Spleen (tissue), 11 donors: ENCODE measurements around the gene REG4. TPM values are rescaled to one million over a fixed set of nuclear protein-coding genes. Genes with fewer than 3 reads are reported as not detected.

ENCODE experiments used
- DNase-seq: peaks from one replicate; pipeline ENCODE4 v3.0.0-alpha.2; 2020
- H3K27ac ChIP-seq, 8 donors: fragments of 200-600 bp; sonication (generic) in 7 of 8; 1 replicate in 4 of 8; 2 replicates in 4 of 8; pipeline versions ENCODE4 v1.5.0 to v1.8.0; 2016 to 2021; ENCODE audit warnings: inconsistent platforms in 4 of 8, mild to moderate bottlenecking in 4 of 8, moderate library complexity in 1 of 8
- H3K27me3 ChIP-seq, 7 donors: fragments of 200-600 bp; sonication (generic) in 6 of 7; replicated peaks in 1 of 7; 1 replicate in 4 of 7; 2 replicates in 3 of 7; pipeline versions ENCODE4 v1.5.0 to v1.8.0; 2016 to 2021; ENCODE audit warnings: inconsistent platforms in 3 of 7, mild to moderate bottlenecking in 1 of 7
- H3K36me3 ChIP-seq, 6 donors: fragments of 200-600 bp; sonication (generic) in 5 of 6; 1 replicate in 4 of 6; 2 replicates in 2 of 6; pipeline versions ENCODE4 v1.5.0 to v1.8.0; 2016 to 2021; ENCODE audit warnings: inconsistent platforms in 2 of 6
- H3K4me1 ChIP-seq, 6 donors: fragments of 200-600 bp; sonication (generic) in 5 of 6; 1 replicate in 3 of 6; 2 replicates in 3 of 6; pipeline versions ENCODE4 v1.5.0 to v1.8.0; 2016 to 2021; ENCODE audit warnings: inconsistent platforms in 3 of 6
- H3K4me3 ChIP-seq, 8 donors: fragments of 200-600 bp; sonication (generic) in 7 of 8; 1 replicate in 4 of 8; 2 replicates in 4 of 8; pipeline versions ENCODE4 v1.5.0 to v1.8.0; 2016 to 2021; ENCODE audit warnings: inconsistent platforms in 4 of 8, mild to moderate bottlenecking in 4 of 8, moderate library complexity in 2 of 8
- H3K9me3 ChIP-seq, 8 donors: fragments of 200-600 bp; sonication (generic) in 7 of 8; 1 replicate in 4 of 8; 2 replicates in 4 of 8; pipeline versions ENCODE4 v1.5.0 to v1.8.0; 2016 to 2021; ENCODE audit warnings: inconsistent platforms in 4 of 8
- POLR2A ChIP-seq, 3 donors: fragments of 450-650 bp; IDR thresholded peaks; one replicate each; pipeline ENCODE4 v1.5.1; 2017; ENCODE audit warnings: antibody characterized with exemption in 3 of 3, mild to moderate bottlenecking in 1 of 3
- POLR2AphosphoS5 ChIP-seq, 3 donors: sonication (generic); formaldehyde crosslinking; IDR thresholded peaks; one replicate each; pipeline ENCODE4 v1.5.1; 2017; ENCODE audit warnings: antibody characterized with exemption in 3 of 3
- WGBS, 5 donors: extraction: QIAGEN DNeasy Blood & Tissue Kit in 3 of 5; methylation state at CpG; one replicate each; pipeline versions ENCODE4 v1.1.5 to v1.1.7; 2013 to 2018; 5-methylcytosine and 5-hydroxymethylcytosine counted together
- intact Hi-C: fragments of 100-400 bp; cut with DNase I; formaldehyde crosslinking; loops from one replicate; pipeline ENCODE4 v1.15.0; 2023; ENCODE audit warnings: low total_unique reads
- polyA plus RNA-seq, 3 donors: library from polyadenylated mRNA; stranded (reverse); fragments of 200-250 nt; gene quantifications; one replicate each; pipeline ENCODE4 v1.2.1, GENCODE V29; 2013
- total RNA-seq, 7 donors: library from RNA; depleted of rRNA in 3 of 7; stranded (reverse); fragments of >200 nt in 3 of 7; fragmentation: NEBNext Ultra II Directional in 4 of 7; extraction: Animal tissue kit (Norgen Biotek cat#: 25700) in 4 of 7; gene quantifications; one replicate each; pipeline versions ENCODE4 v1.1.0 to v1.2.1, GENCODE V29; 2016 to 2021
- TF ChIP-seq, protein P1 (sequence below), 11 experiments: fragments of 200-600 bp in 7 of 11; fragments of 450-650 bp in 4 of 11; sonication (generic) in 4 of 11; IDR thresholded peaks in 8 of 11; conservative IDR thresholded peaks in 3 of 11; 1 replicate in 7 of 11; 2 replicates in 4 of 11; pipeline versions ENCODE4 v1.4.0 to v1.8.0; 2016 to 2021; ENCODE audit warnings: antibody characterized with exemption in 11 of 11, inconsistent platforms in 4 of 11, mild to moderate bottlenecking in 1 of 11
- donor health status: healthy with polysubstance abuse.
- donor health status: DM: no; HTN: no; CAD: no; lungs with moderate emphysema.
- donor health status: DM: no; HTN: no; CAD: no.
- donor health status: Bipolar disorder and iron deficiency.
- donor health status: healthy.
- donor health status: DM: no; HTN: no; CAD: no.
- donor health status: DM: yes; HTN: yes; CAD: no.

REG4 gene
- total and polyA plus RNA-seq, 10 donors: 0.24 to 0.40 TPM; not detected in 8

- TF ChIP-seq, protein P1, sequence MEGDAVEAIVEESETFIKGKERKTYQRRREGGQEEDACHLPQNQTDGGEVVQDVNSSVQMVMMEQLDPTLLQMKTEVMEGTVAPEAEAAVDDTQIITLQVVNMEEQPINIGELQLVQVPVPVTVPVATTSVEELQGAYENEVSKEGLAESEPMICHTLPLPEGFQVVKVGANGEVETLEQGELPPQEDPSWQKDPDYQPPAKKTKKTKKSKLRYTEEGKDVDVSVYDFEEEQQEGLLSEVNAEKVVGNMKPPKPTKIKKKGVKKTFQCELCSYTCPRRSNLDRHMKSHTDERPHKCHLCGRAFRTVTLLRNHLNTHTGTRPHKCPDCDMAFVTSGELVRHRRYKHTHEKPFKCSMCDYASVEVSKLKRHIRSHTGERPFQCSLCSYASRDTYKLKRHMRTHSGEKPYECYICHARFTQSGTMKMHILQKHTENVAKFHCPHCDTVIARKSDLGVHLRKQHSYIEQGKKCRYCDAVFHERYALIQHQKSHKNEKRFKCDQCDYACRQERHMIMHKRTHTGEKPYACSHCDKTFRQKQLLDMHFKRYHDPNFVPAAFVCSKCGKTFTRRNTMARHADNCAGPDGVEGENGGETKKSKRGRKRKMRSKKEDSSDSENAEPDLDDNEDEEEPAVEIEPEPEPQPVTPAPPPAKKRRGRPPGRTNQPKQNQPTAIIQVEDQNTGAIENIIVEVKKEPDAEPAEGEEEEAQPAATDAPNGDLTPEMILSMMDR (IDR thresholded peaks at IDR 0.05 in 8 of 11, conservative IDR thresholded peaks at IDR 0.05 in 3 of 11): no peak
- TF ChIP-seq POLR2AphosphoS5 (IDR thresholded peaks at IDR 0.05) (no peak), POLR2A (IDR thresholded peaks at IDR 0.05) (no peak)
- Histone ChIP-seq H3K9me3 (no peaks in the 10 kb centered on the region), H3K27me3 (peaks cover 0 to 24% (median 4%) of the 10 kb centered on the region in 7 donors), H3K4me1 (peaks cover 0 to 7% (median 2%) of the 10 kb centered on the region in 6 donors), H3K36me3 (no peaks in the 10 kb centered on the region), H3K4me3 (no peak overlapping the region), H3K27ac (no peak overlapping the region)
- no peak for DNase-seq
- intact Hi-C loops: no loop called here
- 89 to 96% (median 92%) methylated on average over 13 of the region's 13 CpGs for WGBS, 5 donors
Observed at GRCh38 chr1:119805746-119806145, 5.5 kb downstream of the REG4 start.

DNA sequence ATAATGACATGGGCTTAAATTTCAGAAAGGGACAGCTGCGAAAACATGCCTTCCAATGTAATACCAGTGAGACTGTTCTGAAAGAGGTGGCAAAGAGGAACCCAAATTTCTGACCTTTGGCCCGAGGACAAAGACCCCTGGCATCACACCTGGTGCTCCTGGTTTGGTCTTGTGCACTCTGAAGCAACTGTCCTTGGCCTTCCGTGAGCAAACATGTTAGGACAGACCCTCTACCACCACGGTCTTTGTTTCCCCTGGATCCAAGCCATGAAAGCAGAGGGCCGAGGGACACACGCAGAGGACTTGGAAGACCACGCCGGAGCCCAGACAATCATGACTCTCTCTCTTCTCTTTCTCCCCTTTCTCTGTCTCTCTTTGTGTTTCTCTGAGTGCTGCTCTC is 6.0 kb downstream of the REG4 start:
- 87 to 92% (median 89%) methylated on average over 8 of the region's 8 CpGs for WGBS, 5 donors
- no peak for DNase-seq
- Histone ChIP-seq H3K4me1 (peaks cover 0 to 7% (median 2%) of the 10 kb centered on the region in 6 donors), H3K27me3 (peaks cover 0 to 24% (median 4%) of the 10 kb centered on the region in 7 donors), H3K36me3 (no peaks in the 10 kb centered on the region), H3K4me3 (no peak overlapping the region), H3K9me3 (no peaks in the 10 kb centered on the region), H3K27ac (no peak overlapping the region)
- intact Hi-C loops: no loop called here
- TF ChIP-seq POLR2A (IDR thresholded peaks at IDR 0.05) (no peak), POLR2AphosphoS5 (IDR thresholded peaks at IDR 0.05) (no peak)
- TF ChIP-seq, protein P1 (IDR thresholded peaks at IDR 0.05 in 8 of 11, conservative IDR thresholded peaks at IDR 0.05 in 3 of 11): no peak

DNA sequence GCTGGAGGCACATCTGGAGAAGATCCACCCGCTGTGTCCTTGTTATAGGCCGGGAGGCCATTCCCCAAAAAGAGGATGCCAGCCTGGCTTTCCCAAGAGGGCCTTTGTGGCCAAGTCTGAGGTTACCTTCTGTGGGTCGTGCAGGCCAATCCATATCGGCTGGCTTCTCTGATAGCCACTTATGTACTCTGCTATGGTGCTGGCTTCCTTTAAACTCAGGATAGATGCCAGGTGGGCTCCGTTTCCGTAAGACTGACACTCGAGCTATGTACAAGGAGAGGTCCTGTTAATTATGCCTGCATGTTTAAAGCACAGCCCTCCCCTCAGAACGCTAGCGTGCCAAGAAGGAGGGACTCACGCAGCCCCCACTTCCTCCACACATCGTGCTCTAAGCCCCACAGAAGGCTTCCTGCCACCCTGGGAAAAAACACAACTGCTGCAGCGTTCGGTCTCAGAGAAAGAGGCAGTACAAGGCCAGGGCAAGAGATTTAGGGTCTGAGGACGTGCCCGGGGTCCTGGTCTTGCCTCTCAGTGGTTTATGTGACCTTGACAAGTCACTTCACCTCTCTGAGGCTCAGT is 11.6 kb downstream of the REG4 start:
- intact Hi-C loops: no loop called here
- TF ChIP-seq POLR2A (IDR thresholded peaks at IDR 0.05) (no peak), POLR2AphosphoS5 (IDR thresholded peaks at IDR 0.05) (no peak)
- TF ChIP-seq, protein P1 (IDR thresholded peaks at IDR 0.05 in 8 of 11, conservative IDR thresholded peaks at IDR 0.05 in 3 of 11): no peak
- H3K27me3 ChIP-seq: no peaks in the 10 kb centered on the region
- no peaks in the 10 kb centered on the region for H3K36me3 ChIP-seq
- H3K9me3 ChIP-seq: no peaks in the 10 kb centered on the region
- H3K4me3 ChIP-seq: no peak overlapping the region
- DNase-seq: no peak
- H3K4me1 ChIP-seq: no peaks in the 10 kb centered on the region
- H3K27ac ChIP-seq: no peak overlapping the region
- 67 to 74% (median 70%) methylated on average over 14 to 15 of the region's 15 CpGs for WGBS, 5 donors

DNA sequence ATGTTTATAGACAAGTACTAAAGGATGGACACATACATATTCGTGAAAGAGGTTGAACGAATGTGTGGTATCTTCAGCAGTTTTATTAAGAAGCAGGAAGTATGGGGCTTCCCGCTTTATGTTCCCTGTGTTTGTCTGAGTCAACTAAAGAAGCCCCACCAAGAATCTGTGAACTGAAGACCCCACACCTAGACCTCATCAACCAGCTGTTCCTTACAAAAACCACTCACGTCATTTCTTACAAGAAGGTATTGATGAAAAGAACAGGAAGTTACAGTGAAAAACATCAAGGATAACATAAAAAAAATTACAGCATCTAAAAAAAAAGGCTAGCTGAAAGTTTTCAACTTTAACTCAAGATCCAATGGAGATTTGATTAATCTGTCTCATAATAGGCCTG is 12.3 kb downstream of the REG4 start:
- no peaks in the 10 kb centered on the region for H3K36me3 ChIP-seq
- H3K27ac ChIP-seq: no peak overlapping the region
- WGBS, 5 donors: 70 to 80% (median 75%) methylated on average over 4 of the region's 4 CpGs
- H3K9me3 ChIP-seq: no peaks in the 10 kb centered on the region
- H3K4me1 ChIP-seq: no peaks in the 10 kb centered on the region
- intact Hi-C loops: no loop called here
- H3K4me3 ChIP-seq: no peak overlapping the region
- DNase-seq: no peak
- no peaks in the 10 kb centered on the region for H3K27me3 ChIP-seq
- TF ChIP-seq POLR2A (IDR thresholded peaks at IDR 0.05) (no peak), POLR2AphosphoS5 (IDR thresholded peaks at IDR 0.05) (no peak)
- TF ChIP-seq, protein P1 (IDR thresholded peaks at IDR 0.05 in 8 of 11, conservative IDR thresholded peaks at IDR 0.05 in 3 of 11): no peak
